Stimulated activated CD8-positive, alpha-beta memory T cell treated with anti-CD3 and anti-CD28 coated beads, Interleukin-7, amount 100 ng/mL, for 48 hours (primary cell): ENCODE measurements around the gene ZNF571.
A peak's percentile ranks its signal among the peaks of the same experiment; 100 is the strongest.

Experiments used
- DNase-seq, 2 donors: peaks; one replicate each; pipeline ENCODE4 v3.0.0-alpha.2; 2020; ENCODE audit warnings: low read depth in 1 of 2; ENCODE audit errors: extremely low read depth in 1 of 2

The ZNF571 gene

DNA sequence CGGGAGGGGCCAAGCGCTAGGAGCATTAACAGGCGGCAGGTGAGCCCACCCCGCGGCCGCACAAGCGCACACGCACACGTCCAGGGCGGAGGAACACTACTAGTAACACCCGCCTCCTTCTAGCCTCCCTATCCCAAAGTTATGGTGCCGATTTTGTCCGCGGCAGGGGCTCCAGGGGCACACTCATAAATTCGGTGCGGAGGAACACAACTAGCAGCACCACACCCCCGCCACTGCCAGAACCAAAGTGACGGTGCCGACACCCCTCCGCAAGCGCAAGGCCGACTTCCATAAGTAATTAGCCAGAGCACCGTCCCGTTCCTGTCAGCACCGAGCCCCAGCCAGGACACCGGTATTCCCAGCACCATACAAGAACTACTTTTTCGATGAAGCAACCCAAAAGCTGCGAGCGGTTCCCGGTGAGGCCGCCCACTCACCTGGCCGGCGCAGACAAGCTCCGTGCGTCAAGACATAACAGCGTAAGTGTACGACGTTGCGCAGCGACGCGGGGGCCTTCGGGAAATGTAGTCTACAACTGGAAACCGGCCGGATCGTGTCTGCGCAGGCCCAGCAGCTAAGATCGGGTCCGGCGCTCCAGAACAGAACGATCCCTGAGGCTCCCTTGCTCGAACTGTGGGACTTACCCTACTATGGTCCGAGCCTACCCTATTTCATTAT is at the start of gene ZNF571, which contains the start of gene ZNF540:
ZNF571 (minus strand) TSS at position 489 of the 678 bp plus-strand sequence. CDS start 8,116 bp downstream, outside the sequence.
ZNF540 (plus strand) TSS at position 573 of the 678 bp plus-strand sequence. CDS start 3,572 bp downstream, outside the sequence.
- DNase-seq: peak; percentile 70 to 92

DNA sequence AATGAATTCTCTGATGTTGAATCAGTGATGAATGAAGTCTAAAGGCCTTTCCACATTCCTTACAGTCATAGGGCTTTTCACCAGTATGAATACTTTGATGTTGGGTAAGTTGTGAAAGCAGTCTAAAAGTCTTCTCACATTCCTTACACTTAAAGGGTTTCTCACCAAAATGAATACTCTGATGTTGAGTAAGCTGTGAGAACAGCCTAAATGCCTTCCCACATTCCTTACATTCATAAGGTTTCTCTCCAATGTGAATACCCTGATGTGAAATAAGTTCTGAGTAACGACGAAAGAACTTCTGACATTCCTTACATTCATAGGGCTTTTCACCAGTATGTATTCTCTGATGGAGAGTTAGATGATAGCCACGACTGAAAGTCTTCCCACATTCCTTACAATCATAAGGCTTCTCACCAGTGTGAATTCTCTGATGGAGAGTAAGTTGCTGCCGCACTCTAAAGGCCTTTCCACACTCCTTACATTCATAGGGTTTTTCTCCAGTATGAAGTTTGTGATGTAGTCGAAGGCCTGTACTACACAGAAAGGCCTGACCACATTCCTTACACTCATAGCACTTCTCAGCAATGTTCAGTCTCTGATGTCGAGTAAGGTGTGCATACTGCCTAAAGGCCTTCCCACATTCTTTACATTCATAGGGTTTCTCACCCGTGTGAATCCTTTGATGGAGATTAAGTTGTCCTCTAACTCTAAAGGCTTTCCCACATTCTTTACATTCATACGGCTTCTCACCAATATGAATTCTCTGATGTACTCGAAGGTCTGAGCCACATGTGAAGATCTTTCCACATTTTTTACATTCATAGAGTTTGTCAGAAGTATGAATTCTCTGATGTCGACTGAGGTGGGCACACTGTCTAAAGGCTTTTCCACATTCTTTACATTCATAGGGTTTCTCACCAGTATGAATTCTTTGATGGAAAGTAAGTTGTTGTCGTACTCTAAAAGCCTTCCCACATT is 40.8 kb upstream of the ZNF571 start:
- DNase-seq: no peak

DNA sequence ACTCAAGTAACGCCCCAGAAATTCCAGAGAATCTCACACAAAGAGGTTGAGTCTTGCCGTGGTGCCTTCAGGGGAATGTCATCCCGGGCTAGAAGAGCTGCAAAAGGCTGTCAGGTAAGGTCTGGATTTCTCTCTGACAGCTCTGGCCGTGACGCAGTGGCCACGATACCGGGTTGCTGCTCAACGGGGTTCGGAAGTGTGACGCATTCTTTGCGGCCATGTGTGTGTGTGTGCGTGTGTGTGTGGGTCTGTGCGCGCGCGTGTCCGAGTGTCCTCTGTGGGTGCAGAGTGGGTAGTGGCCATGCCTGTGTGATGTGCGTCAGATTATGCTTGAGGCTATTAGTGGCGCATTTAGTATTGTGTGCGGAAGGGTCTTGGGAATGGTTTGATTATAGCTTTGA is 390 bp upstream of the ZNF571 start:
- peak; percentile 16 to 36 for DNase-seq

DNA sequence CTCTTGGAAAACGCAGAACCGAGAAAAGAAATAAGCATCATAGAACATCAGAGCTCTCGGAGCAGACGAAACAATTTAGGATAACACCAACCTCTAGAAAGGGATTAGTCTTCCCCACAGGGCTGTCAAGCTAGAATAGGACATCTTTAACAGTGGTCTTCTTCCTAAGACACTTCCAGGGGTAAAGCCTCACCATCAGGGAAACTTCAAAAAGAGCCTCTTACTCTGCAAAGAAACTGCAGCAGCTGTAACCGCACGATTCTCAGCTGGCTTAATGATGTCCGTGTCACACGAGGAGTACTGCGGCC is 642 bp downstream of the ZNF571 start:
- DNase-seq: no peak

DNA sequence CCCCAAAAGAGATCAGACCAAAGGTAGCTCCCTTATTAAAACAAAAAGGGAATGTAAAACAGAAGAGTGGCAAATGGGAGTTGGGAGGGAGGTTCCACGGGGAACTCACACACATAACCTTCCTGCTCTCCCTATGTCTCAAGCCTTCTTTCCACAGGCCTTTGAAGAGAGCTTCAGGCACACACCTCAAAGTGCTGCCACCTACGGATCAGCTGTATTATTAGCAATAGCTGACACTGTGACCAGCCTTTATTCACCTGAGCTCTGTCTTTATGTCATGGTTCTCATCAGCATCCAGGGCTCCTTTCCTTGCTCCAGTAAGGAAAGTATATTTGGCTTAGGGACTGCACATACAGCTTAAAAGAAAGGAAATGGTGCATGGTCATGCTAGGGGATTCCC is 11.3 kb downstream of the ZNF571 start:
- DNase-seq: no peak

DNA sequence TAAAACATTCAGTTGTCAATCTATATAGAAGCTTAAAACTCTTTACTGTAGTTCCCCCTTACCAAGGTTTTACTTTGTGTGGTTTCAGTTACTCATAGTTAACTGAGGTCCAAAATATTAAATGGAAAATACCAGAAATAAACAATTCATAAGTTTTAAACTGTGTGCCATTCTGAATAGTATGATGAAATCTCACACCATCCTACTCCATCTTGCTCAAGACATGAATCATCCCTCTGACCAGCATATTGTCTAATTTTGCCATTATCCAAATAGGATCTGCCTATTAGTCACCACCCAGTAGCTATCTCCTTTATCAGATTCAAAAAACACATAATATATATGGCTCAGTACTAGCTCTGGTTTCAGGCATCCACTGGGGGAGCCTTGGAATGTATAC is 22.4 kb downstream of the ZNF571 start:
- no peak for DNase-seq

DNA sequence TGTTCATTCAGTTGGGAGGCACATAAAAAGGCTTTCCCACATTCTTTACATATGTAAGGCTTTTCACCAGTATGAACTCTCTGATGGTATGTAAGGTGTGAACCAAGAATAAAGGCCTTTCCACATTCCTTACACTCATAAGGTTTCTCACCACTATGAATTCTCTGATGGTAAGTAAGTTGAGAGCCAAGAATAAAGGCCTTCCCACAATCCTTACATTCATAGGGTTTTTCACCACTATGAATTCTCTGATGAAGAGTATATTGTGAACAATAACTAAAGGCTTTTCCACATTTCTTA is 29.3 kb downstream of the ZNF571 start:
- DNase-seq: no peak

DNA sequence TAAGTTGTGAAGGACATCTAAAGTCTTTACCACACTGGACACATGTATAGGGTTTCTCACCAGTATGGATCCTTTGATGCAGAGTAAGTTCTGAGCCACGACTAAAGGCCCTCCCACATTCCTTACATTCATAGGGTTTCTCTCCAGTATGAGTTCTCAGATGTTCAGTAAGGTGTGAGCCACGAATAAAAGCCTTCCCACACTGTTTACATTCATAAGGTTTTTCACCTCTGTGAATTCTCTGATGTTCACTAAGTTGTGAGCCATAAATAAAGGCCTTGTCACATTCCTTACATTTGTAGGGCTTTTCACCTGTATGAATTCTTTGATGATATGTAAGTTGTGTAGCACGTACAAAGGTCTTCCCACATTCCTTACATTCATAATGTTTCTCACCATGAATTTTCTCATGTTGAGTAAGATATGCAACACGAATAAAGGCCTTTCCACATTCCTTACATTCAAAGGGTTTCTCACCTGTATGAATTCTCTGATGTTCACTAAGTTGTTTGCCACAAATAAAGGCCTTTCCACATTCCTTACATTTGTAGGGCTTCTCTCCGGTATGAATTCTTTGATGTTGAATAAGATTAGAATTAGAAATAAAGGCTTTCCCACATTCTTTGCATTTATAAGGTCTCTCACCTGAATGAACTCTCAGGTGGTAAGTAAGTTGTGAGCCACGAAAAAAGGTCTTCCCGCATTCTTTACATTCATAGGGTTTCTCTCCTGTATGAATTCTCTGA is 29.8 kb downstream of the ZNF571 start:
- no peak for DNase-seq

DNA sequence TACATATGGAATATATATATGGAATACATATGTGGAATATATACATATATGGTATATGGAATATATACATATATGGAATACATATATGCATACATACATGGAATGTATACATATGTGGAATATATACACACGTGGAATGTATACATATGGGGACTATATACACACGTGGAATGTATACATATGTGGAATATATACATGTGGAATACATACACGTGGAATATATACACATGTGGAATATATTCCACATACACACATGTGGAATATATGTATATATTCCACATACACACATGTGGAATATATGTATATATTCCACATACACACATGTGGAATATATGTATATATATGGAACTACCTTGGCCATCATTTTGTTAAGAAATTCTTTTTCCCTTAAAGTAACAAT is 31.1 kb downstream of the ZNF571 start:
- no peak for DNase-seq

DNA sequence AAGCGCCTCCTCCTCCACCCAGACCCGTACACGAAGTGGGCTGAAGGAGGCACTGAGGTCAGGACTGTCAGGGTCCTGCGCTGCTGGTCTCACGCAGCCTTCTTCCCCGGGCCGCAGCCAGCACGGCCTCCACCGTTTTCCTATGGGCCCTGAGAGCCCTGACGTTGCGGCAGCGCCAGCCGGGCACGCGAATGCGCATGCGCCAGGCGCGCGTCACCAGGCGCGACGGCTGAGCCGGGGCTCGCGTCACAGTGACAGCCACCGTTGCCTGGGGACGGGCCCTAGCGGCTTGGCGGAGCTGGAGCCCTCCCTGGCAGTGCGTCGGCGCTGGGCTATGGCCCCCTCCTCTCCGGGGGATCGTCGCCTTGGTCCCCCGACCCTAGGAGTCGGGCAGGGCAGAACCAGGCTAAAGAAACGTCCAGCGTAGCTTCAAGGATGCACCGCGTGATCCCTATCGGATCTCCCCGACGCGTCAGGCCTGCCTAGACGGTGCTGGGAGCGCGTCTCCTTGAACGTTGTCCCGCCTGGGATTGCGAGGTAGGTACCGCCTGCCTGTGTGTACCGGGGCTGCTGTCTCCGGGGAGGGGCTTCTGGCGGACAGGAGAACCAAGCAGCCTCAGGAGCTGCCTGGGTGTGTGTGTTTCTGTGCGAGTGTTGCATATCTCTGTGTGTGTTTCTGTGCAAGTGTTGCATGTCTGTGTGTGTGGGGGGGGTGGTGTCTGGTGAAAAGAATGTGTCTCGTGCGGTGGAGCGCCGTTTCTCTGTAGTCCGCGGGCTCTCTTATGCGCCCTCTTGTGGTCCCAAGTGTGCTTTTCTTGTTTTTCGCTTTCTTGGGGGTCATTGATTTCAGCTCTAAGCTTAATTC is 43.2 kb downstream of the ZNF571 start:
- DNase-seq: peak; percentile 18 to 33

DNA sequence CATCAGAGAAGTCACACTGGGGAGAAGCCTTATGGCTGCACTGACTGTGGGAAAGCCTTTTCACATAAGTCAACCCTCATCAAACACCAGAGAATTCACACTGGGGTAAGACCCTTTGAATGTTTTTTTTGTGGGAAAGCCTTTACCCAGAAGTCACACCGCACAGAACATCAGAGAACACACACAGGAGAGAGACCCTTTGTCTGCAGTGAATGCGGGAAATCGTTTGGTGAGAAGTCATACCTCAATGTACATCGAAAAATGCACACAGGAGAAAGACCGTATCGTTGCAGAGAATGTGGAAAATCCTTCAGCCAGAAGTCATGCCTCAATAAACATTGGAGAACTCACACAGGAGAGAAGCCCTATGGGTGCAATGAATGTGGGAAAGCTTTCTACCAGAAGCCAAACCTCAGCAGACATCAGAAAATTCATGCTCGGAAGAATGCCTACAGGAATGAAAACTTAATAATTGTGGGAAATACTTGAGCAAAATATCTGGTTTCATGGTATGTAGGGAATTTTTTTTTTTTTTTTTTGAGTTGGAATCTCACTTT is 57.1 kb downstream of the ZNF571 start:
- no peak for DNase-seq

DNA sequence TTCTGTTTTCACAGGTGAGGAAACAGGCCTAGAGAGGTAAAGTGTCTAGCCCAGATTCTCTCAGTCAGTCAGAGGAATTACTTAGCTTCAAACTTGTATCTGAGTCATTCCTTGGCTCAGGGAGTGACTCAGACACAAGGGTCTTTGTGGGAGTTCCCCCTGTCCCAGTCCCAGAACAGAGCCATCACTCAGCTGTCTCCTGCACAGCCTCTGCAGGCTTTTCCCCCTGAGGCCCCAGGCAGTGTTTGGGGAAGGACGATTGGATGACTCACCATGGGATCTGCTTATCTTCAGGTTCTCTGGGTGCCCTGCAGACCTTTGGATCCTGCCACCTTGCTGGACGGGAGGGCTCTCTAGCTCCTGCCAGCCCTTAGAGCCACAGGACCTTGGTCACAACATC is 74.7 kb downstream of the ZNF571 start:
- no peak for DNase-seq
